Panc1 (cell line): ENCODE measurements around the gene KIAA0586. TPM values are rescaled to one million over a fixed set of nuclear protein-coding genes. Genes with fewer than 3 reads are reported as not detected.

Experiments
- ATAC-seq: fragments of 200-7000 bp; cut with Tn5 transposase; 2 replicates; pipeline ENCODE4 v1.9.1; 2020; ENCODE audit warnings: mild to moderate bottlenecking, moderate library complexity
- BruUV-seq: library from RNA; stranded (reverse); fragments of 400-500 nt; replicated peaks from 2 replicates; lab custom pipeline; 2021; lab: Mats Ljungman, UMichigan
- CTCF ChIA-PET: fragments of 300-600 bp; sonication (Branson Sonifier 250); formaldehyde crosslinking; loops from one replicate; lab custom pipeline; 2022; ENCODE audit warnings: antibody characterized with exemption; lab: Charles Lee
- POLR2A ChIA-PET: fragments of 300-600 bp; sonication (Branson Sonifier 250); formaldehyde crosslinking; loops from one replicate; lab custom pipeline; 2022; ENCODE audit warnings: antibody characterized with exemption; lab: Charles Lee
- DNase-seq: peaks from one replicate; pipeline ENCODE4 v3.0.0-alpha.2; 2010; ENCODE audit warnings: low read depth, low spot score
- H3K27ac ChIP-seq: 2 replicates; pipeline ENCODE4 v1.5.1; 2011; ENCODE audit warnings: mild to moderate bottlenecking, low read length, inconsistent platforms
- H3K27me3 ChIP-seq: fragments of 200-500 bp; sonication (Bioruptor generic); 2 replicates; pipeline ENCODE4 v1.6.0; 2014; ENCODE audit warnings: low read length, inconsistent platforms; ENCODE audit not compliant: control insufficient read depth, insufficient read depth
- H3K36me3 ChIP-seq: fragments of 200-500 bp; sonication (Bioruptor generic); 2 replicates; pipeline ENCODE4 v1.5.1; 2014; ENCODE audit warnings: inconsistent platforms, mild to moderate bottlenecking, low read length, moderate library complexity; ENCODE audit not compliant: control insufficient read depth, insufficient read depth
- H3K4me1 ChIP-seq: 2 replicates; pipeline ENCODE4 v1.5.1; 2011; ENCODE audit warnings: inconsistent platforms, mild to moderate bottlenecking, low read length, moderate library complexity; ENCODE audit not compliant: control insufficient read depth, insufficient read depth
- H3K4me3 ChIP-seq, 2 experiments: 2 replicates each; pipeline ENCODE4 v1.5.1; 2011 to 2012; ENCODE audit warnings: low read depth in 2 of 2, low read length in 2 of 2, mild to moderate bottlenecking in 2 of 2, inconsistent platforms in 1 of 2, moderate library complexity in 1 of 2
- H3K9me3 ChIP-seq: fragments of 200-500 bp; sonication (Bioruptor generic); 2 replicates; pipeline ENCODE4 v1.5.1; 2014; ENCODE audit warnings: low read depth, mild to moderate bottlenecking, inconsistent platforms, low read length, moderate library complexity; ENCODE audit not compliant: control insufficient read depth, insufficient read depth
- CTCF ChIP-seq: fragments of 450-650 bp; IDR thresholded peaks from 2 replicates; pipeline ENCODE4 v1.5.1; 2017; ENCODE audit warnings: mild to moderate bottlenecking
- POLR2AphosphoS5 ChIP-seq: IDR thresholded peaks from 2 replicates; pipeline ENCODE4 v1.6.1; 2012; ENCODE audit warnings: mild to moderate bottlenecking, low read depth, low read length, moderate library complexity
- REST ChIP-seq, 2 experiments: IDR thresholded peaks; 2 replicates each; pipeline ENCODE4 v1.6.1; 2011 to 2012; ENCODE audit warnings: low read depth in 2 of 2, control low read depth in 1 of 2, low read length in 1 of 2, mild to moderate bottlenecking in 1 of 2, moderate library complexity in 1 of 2; ENCODE audit not compliant: insufficient read depth in 1 of 2
- SIN3A ChIP-seq: IDR thresholded peaks from 2 replicates; pipeline ENCODE4 v1.6.1; 2012; ENCODE audit warnings: low read depth, mild to moderate bottlenecking, low read length, moderate library complexity, borderline replicate concordance; ENCODE audit not compliant: insufficient read depth
- TCF7L2 ChIP-seq: IDR thresholded peaks from 2 replicates; pipeline ENCODE4 v1.6.1; 2011; ENCODE audit warnings: mild to moderate bottlenecking, low read depth, low read length, inconsistent platforms
- in situ Hi-C: cut with HindIII; loops from 2 replicates; pipeline ENCODE4 v1.10.0; 2016; ENCODE audit warnings: low sequenced_read_pairs, low pct_unique_long_range_greater_than_20kb
- intact Hi-C: fragments of 100-400 bp; cut with micrococcal nuclease; formaldehyde crosslinking; loops from one replicate; pipeline ENCODE4 v1.10.0; 2022; ENCODE audit not compliant: unreplicated experiment
- total RNA-seq: library from RNA; stranded (reverse); gene quantifications from one replicate; pipeline ENCODE4 v1.2.1, GENCODE V29; 2021; ENCODE audit not compliant: unreplicated experiment

Gene KIAA0586
- total RNA-seq, 1 experiment from 2014 or later = 14.7 TPM

- CTCF ChIA-PET = interaction anchor here (0.6 kb wide), 1 partner anchor 40 kb away, joined by 4 read pairs; no protein-coding TSS in a partner anchor
- DNase-seq (no peak), ATAC-seq (no peak)
- H3K9me3 ChIP-seq = no peaks in the 10 kb centered on the region
- H3K36me3 ChIP-seq = peaks cover 4% of the 10 kb centered on the region
- in situ Hi-C loops = no loop called here
- no peak overlapping the region for H3K27ac ChIP-seq
- no peak overlapping the region for H3K4me3 ChIP-seq
- POLR2A ChIA-PET = no interaction called here
- no peaks in the 10 kb centered on the region for H3K27me3 ChIP-seq
- peaks cover 3% of the 10 kb centered on the region for H3K4me1 ChIP-seq
- BruUV-seq = no TSS peak
- intact Hi-C loops = no loop called here
- TF ChIP-seq REST (IDR thresholded peaks at IDR 0.05; ENCODE audit: insufficient read depth in 1 of 2, low read depth in 2 of 2, low read length in 1 of 2) = 0 out of 4 replicates have a peak, but pooled peaks of 1 of the 2 experiments have one; percentile 21
- TF ChIP-seq CTCF = no peak
These were observed 41.8 kb downstream of the KIAA0586 start for GRCh38 chr14:58469309-58469708.

GRCh38 chr14:58476320-58476719, 48.8 kb downstream of the KIAA0586 start:
- H3K9me3 ChIP-seq = no peaks in the 10 kb centered on the region
- H3K27ac ChIP-seq = no peak overlapping the region
- no peaks in the 10 kb centered on the region for H3K4me1 ChIP-seq
- POLR2A ChIA-PET = no interaction called here
- CTCF ChIA-PET = interaction anchor here (0.8 kb wide), 1 partner anchor 471 kb away, joined by 4 read pairs; no protein-coding TSS in a partner anchor
- in situ Hi-C loops (no loop called here), intact Hi-C loops (no loop called here)
- DNase-seq (no peak), ATAC-seq (no peak)
- no peaks in the 10 kb centered on the region for H3K36me3 ChIP-seq
- BruUV-seq = no TSS peak
- H3K4me3 ChIP-seq = no peak overlapping the region
- TF ChIP-seq CTCF (no peak), REST (IDR thresholded peaks at IDR 0.05; ENCODE audit: insufficient read depth in 1 of 2, low read depth in 2 of 2, low read length in 1 of 2) (no peak), TCF7L2 (no peak), POLR2AphosphoS5 (no peak), SIN3A (no peak)
- no peaks in the 10 kb centered on the region for H3K27me3 ChIP-seq
